ENCODE measurements around the gene ROBO4.

Gene ROBO4

GRCh38 chr11:124918950-124919349 is 21.3 kb upstream of the ROBO4 start, which contains the start of gene HEPN1:
HEPN1 (plus strand) TSS chr11:124919250.
- DNase-seq (ENCODE audit: low read depth) = no peak

GRCh38 chr11:124917115-124917637 is 19.5 kb upstream of the ROBO4 start:
- DNase-seq (ENCODE audit: low read depth) = no peak

- no peak for DNase-seq (ENCODE audit: low read depth)
These were observed 18.7 kb upstream of the ROBO4 start for GRCh38 chr11:124916370-124916710.

GRCh38 chr11:124915541-124916369 is 18.1 kb upstream of the ROBO4 start:
- no peak for DNase-seq (ENCODE audit: low read depth)

- no peak for DNase-seq (ENCODE audit: low read depth)
These were observed 5.0 kb upstream of the ROBO4 start for GRCh38 chr11:124902616-124903015.

- no peak for DNase-seq (ENCODE audit: low read depth)
These were observed 2.8 kb upstream of the ROBO4 start for GRCh38 chr11:124900464-124900863.

- no peak for DNase-seq (ENCODE audit: low read depth)
These were observed 1.9 kb upstream of the ROBO4 start for GRCh38 chr11:124899383-124900145.

- no peak for DNase-seq (ENCODE audit: low read depth)
These were observed 1.0 kb upstream of the ROBO4 start for GRCh38 chr11:124898711-124899110.

GRCh38 chr11:124898263-124898680 is 607 bp upstream of the ROBO4 start:
- DNase-seq (ENCODE audit: low read depth) = no peak

- DNase-seq (ENCODE audit: low read depth) = no peak
These were observed 759 bp downstream of the ROBO4 start for GRCh38 chr11:124896821-124897391.

GRCh38 chr11:124896071-124896750 is 1.5 kb downstream of the ROBO4 start:
- DNase-seq (ENCODE audit: low read depth) = no peak

GRCh38 chr11:124895471-124895971 is 2.1 kb downstream of the ROBO4 start:
- no peak for DNase-seq (ENCODE audit: low read depth)

GRCh38 chr11:124894606-124895430 is 2.8 kb downstream of the ROBO4 start:
- DNase-seq (ENCODE audit: low read depth) = no peak

GRCh38 chr11:124893781-124894401 is 3.8 kb downstream of the ROBO4 start:
- DNase-seq (ENCODE audit: low read depth) = no peak

GRCh38 chr11:124892750-124893454 is 4.8 kb downstream of the ROBO4 start:
- no peak for DNase-seq (ENCODE audit: low read depth)

GRCh38 chr11:124892146-124892545 is 5.5 kb downstream of the ROBO4 start:
- no peak for DNase-seq (ENCODE audit: low read depth)

- no peak for DNase-seq (ENCODE audit: low read depth)
These were observed 6.2 kb downstream of the ROBO4 start for GRCh38 chr11:124891373-124891861.

- no peak for DNase-seq (ENCODE audit: low read depth)
These were observed 6.8 kb downstream of the ROBO4 start for GRCh38 chr11:124890683-124891372.

GRCh38 chr11:124890151-124890550 is 7.5 kb downstream of the ROBO4 start:
- DNase-seq (ENCODE audit: low read depth) = no peak

Data from T-helper 22 cell (primary cell).